Activated CD8-positive, alpha-beta memory T cell treated with anti-CD3 and anti-CD28 coated beads, Interleukin-2, amount 10 ng/mL, durations not matched to agents 7 days and 5 days (primary cell): ENCODE data around the gene GDE1. TPM values are rescaled to one million over a fixed set of nuclear protein-coding genes. Genes with fewer than 3 reads are reported as not detected.

ENCODE experiments used
- ATAC-seq: fragments of 150-1000 bp; cut with Tn5 transposase; one replicate; pipeline ENCODE4 v1.10.0; 2021; ENCODE audit warnings: moderate library complexity
- CTCF ChIA-PET: fragments of 350-600 bp; sonication (Branson Sonifier 250); formaldehyde crosslinking; loops from one replicate; lab custom pipeline; 2021; ENCODE audit warnings: antibody characterized with exemption; lab: Charles Lee
- DNase-seq: peaks from one replicate; pipeline ENCODE4 v3.0.0-alpha.2; 2020
- H3K27ac Mint-ChIP-seq: one replicate; pipeline ENCODE4 v1.8.0; 2021; ENCODE audit warnings: mild to moderate bottlenecking, mixed read lengths
- H3K27me3 Mint-ChIP-seq: one replicate; pipeline ENCODE4 v1.8.0; 2021; ENCODE audit warnings: mixed read lengths
- H3K36me3 Mint-ChIP-seq: one replicate; pipeline ENCODE4 v1.8.0; 2021; ENCODE audit warnings: mild to moderate bottlenecking, mixed read lengths
- H3K4me1 Mint-ChIP-seq: one replicate; pipeline ENCODE4 v1.8.0; 2021; ENCODE audit warnings: mixed read lengths
- H3K4me3 Mint-ChIP-seq: one replicate; pipeline ENCODE4 v1.8.0; 2021; ENCODE audit warnings: mild to moderate bottlenecking, moderate library complexity, mixed read lengths
- H3K9me3 Mint-ChIP-seq: one replicate; pipeline ENCODE4 v1.8.0; 2022; ENCODE audit warnings: low read depth, mixed read lengths
- total RNA-seq, 2 experiments: library from RNA; stranded (reverse); gene quantifications; one replicate each; pipeline ENCODE4 v1.2.3, GENCODE V29; 2021

Gene GDE1
- total RNA-seq, 2 experiments from 2014 or later, result 21.3 to 31.8 TPM

DNA sequence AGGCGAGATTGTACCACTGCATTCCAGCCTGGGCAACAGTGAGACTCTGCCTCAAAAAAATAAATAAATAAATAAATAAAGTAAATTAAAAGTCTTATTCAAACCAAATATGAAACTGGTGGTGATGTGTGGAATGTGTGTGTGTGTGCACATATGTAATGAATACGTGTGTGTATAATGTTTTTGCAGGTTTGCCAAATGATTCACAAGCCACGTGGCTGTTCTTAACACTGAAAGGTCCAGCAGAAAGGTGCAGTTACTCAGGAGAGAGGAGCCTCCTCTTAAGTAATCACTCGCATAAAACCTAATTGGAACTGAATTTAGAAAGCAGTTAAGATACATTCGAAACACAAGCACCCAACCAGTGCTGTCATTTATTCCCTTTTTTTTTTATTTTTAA, 22.9 kb downstream of the GDE1 start:
- no peaks in the 10 kb centered on the region for H3K9me3 Mint-ChIP-seq
- peaks cover 14% of the 10 kb centered on the region for H3K36me3 Mint-ChIP-seq
- DNase-seq, result no peak
- H3K4me3 Mint-ChIP-seq, result no peak overlapping the region
- H3K4me1 Mint-ChIP-seq, result peaks cover 5% of the 10 kb centered on the region
- no peak overlapping the region for H3K27ac Mint-ChIP-seq
- CTCF ChIA-PET, result no interaction called here
- no peaks in the 10 kb centered on the region for H3K27me3 Mint-ChIP-seq
- ATAC-seq, result no peak

DNA sequence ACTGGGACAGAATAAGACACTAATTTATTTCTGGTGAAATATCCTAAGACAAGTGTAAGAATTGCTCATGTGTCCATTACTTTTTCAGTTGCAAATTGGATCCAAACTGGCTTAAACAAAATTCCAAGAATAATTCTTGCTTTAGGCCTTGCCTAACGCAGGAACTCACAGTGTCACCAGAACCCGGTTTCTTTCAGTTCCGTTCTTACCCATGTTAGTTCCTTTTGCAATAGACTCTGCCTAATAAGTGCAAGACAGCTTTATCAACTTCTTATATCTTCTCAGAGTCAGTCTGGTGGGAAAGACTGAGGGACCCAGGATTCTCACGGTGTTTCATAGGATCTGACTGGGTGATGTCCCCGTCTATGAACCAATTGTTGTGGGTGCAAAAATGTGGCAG, 24.7 kb downstream of the GDE1 start:
- CTCF ChIA-PET, result no interaction called here
- DNase-seq (no peak), ATAC-seq (no peak)
- H3K36me3 Mint-ChIP-seq, result peaks cover 9% of the 10 kb centered on the region
- H3K4me1 Mint-ChIP-seq, result peaks cover 11% of the 10 kb centered on the region
- no peaks in the 10 kb centered on the region for H3K9me3 Mint-ChIP-seq
- no peak overlapping the region for H3K27ac Mint-ChIP-seq
- H3K4me3 Mint-ChIP-seq, result no peak overlapping the region
- peaks cover under 1% of the 10 kb centered on the region for H3K27me3 Mint-ChIP-seq

DNA sequence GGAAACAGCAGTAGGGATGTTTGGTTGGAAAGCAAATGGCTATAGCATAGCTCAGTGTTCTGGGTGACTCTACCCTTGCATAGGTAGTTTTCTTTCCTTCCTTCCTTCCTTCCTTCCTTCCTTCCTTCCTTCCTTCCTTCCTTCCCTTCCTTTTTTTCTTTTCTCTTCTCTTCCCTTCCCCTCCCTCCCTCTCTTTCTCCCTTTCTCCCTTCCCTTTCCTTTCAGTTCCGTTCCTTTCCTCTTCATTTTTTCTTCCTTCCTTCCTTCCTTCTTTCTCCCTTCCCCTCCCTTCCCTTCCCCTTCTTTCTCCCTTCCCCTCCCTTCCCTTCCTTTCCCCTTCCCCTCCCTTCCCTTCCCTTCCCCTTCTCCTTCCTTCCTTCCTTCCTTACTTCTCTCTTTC, 31.3 kb downstream of the GDE1 start:
- CTCF ChIA-PET, result no interaction called here
- ATAC-seq, result no peak

DNA sequence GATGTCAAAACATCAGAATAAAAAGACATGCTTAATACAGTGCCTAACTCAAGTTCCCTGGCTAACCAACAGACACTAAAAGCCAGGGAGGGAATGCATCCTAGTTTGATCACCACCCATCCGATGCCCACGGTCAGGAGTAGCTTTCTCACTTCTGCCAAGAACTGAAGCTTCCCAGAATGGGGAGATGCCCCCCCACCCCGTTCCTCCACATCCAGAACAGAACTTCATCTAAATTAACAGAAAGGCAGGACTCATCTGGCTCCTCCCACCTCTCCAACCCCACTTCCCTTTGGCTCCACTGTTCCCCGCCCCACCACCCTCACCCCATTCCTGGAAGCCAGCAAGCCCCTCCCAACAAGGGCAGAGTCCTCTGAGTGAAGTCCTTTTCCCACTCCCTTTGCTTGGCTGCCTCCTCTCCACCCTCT, 33.7 kb downstream of the GDE1 start:
- Mint-ChIP-seq H3K4me3 (no peak overlapping the region), H3K36me3 (no peaks in the 10 kb centered on the region), H3K27ac (no peak overlapping the region), H3K4me1 (peaks cover 1% of the 10 kb centered on the region), H3K27me3 (peaks cover 4% of the 10 kb centered on the region), H3K9me3 (no peaks in the 10 kb centered on the region)
- CTCF ChIA-PET, result no interaction called here
- ATAC-seq (no peak), DNase-seq (no peak)

More for the DNA sequence above, 31.3 kb downstream of the GDE1 start:
- H3K27ac Mint-ChIP-seq, result no peak overlapping the region
- no peak overlapping the region for H3K4me3 Mint-ChIP-seq
- H3K4me1 Mint-ChIP-seq, result peaks cover 13% of the 10 kb centered on the region
- peaks cover 4% of the 10 kb centered on the region for H3K27me3 Mint-ChIP-seq
- no peaks in the 10 kb centered on the region for H3K9me3 Mint-ChIP-seq
- no peaks in the 10 kb centered on the region for H3K36me3 Mint-ChIP-seq
- DNase-seq, result no peak

DNA sequence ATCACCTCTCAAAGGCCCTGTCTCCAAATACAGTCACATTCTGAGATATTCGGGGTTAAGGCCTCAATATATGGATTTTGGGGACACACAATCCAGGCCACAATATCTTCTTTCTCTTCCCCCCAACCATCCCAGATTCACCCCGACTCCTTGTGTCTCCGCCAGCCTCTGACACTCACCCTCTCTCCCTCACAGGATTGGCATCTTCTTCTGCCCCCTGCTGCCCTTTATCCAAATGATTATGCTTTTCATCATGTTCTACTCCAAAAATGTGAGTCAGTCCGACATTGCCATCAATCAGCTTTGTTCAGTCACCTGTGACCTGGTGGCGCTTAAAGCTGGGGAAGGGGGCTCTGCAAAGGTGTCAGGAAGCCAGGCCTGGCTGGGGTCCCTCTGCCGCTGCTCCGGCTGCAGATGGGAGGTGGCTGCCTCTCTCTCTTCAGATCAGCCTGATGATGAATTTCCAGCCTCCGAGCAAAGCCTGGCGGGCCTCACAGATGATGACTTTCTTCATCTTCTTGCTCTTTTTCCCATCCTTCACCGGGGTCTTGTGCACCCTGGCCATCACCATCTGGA, 35.1 kb downstream of the GDE1 start:
- Mint-ChIP-seq H3K4me1 (no peaks in the 10 kb centered on the region), H3K27ac (no peak overlapping the region), H3K9me3 (no peaks in the 10 kb centered on the region), H3K27me3 (peaks cover under 1% of the 10 kb centered on the region), H3K4me3 (no peak overlapping the region), H3K36me3 (no peaks in the 10 kb centered on the region)
- ATAC-seq (no peak), DNase-seq (no peak)
- CTCF ChIA-PET, result no interaction called here

DNA sequence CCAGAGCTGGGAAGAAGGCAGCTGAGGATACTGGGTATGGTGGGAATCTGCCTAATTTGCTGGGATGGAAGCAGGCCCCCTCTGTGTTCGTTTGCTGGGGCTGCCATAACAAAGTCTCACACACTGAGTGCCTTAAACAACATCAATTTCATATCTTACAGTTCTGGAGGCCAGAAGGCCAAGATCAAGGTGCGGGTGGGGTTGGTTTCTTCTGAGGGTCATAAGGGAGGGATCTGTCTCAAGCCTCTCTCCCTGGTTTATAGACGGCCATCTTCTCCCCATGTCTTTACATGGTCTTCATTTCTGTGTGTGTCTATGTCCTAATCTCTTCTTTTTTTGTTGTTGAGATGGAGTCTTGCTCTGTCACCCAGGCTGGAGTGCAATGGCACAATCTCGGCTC, 35.8 kb downstream of the GDE1 start:
- DNase-seq (no peak), ATAC-seq (no peak)
- Mint-ChIP-seq H3K27ac (no peak overlapping the region), H3K36me3 (no peaks in the 10 kb centered on the region), H3K9me3 (no peaks in the 10 kb centered on the region), H3K4me3 (no peak overlapping the region), H3K4me1 (no peaks in the 10 kb centered on the region), H3K27me3 (peaks cover 4% of the 10 kb centered on the region)
- CTCF ChIA-PET, result no interaction called here

DNA sequence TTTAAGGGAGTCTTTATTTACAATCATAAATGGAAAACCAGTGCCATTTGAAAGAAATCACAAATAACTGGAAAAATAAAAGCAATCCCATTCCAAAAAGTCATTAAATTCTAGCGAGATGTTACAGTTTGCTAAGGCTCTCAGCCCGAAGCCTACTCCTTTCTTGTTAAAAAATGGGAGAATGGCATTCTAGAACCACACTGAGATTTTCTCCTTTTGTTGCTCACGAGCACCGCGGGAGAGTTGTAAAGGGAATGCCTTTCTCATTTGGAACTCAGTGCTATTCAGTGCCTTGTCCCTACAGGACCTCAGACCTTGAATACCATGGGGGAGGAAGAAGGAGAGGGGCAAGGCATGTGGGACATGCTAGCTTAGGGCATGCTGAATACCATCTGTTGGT, 36.3 kb downstream of the GDE1 start:
- no peak overlapping the region for H3K4me3 Mint-ChIP-seq
- no peaks in the 10 kb centered on the region for H3K4me1 Mint-ChIP-seq
- no peak for DNase-seq
- no peaks in the 10 kb centered on the region for H3K9me3 Mint-ChIP-seq
- H3K36me3 Mint-ChIP-seq, result no peaks in the 10 kb centered on the region
- H3K27me3 Mint-ChIP-seq, result peaks cover 4% of the 10 kb centered on the region
- CTCF ChIA-PET, result no interaction called here
- ATAC-seq, result no peak
- H3K27ac Mint-ChIP-seq, result no peak overlapping the region

DNA sequence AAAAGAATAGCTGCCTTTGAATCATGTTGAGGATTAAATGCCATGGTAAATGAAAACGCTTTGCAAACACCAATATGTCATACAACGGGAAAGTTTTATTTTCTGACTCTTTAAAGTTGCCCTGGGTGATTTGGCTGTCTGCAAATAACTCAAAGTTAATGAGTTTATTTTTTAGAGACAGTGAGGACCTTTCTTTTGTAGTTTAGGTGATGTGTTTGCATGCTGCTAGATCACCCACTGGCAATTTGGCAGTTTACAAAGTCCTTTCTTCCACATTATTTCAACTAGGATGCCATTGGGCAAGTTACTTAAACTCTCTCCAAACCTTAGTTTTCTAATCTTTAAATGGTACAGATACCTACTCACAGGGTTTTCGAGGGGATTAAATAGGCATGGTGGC, 37.8 kb downstream of the GDE1 start:
- Mint-ChIP-seq H3K4me1 (no peaks in the 10 kb centered on the region), H3K27ac (no peak overlapping the region), H3K9me3 (no peaks in the 10 kb centered on the region), H3K36me3 (no peaks in the 10 kb centered on the region), H3K4me3 (no peak overlapping the region), H3K27me3 (peaks cover 4% of the 10 kb centered on the region)
- no peak for ATAC-seq
- DNase-seq, result no peak
- CTCF ChIA-PET, result no interaction called here

DNA sequence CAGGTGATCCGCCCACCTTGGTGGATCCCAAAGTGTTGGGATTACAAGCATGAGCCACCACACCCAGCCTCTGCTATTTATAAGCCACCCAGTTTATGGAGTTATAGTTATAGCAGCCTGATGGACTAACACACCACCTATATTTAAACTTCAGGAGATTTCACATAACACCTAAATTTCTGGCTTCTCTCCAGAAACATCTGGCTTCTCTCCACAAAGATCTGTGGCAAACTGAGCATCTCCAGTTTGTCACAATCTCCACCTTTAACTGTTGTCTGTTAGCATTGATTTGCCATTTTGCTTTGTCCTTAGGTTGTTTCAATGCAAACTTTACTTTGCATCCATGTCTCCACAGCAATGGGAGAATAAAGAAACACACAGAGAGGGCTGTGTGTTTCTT, 39.6 kb downstream of the GDE1 start:
- peaks cover 4% of the 10 kb centered on the region for H3K27me3 Mint-ChIP-seq
- ATAC-seq, result no peak
- H3K4me3 Mint-ChIP-seq, result no peak overlapping the region
- CTCF ChIA-PET, result no interaction called here
- H3K27ac Mint-ChIP-seq, result no peak overlapping the region
- H3K36me3 Mint-ChIP-seq, result no peaks in the 10 kb centered on the region
- no peak for DNase-seq
- H3K4me1 Mint-ChIP-seq, result no peaks in the 10 kb centered on the region
- no peaks in the 10 kb centered on the region for H3K9me3 Mint-ChIP-seq

DNA sequence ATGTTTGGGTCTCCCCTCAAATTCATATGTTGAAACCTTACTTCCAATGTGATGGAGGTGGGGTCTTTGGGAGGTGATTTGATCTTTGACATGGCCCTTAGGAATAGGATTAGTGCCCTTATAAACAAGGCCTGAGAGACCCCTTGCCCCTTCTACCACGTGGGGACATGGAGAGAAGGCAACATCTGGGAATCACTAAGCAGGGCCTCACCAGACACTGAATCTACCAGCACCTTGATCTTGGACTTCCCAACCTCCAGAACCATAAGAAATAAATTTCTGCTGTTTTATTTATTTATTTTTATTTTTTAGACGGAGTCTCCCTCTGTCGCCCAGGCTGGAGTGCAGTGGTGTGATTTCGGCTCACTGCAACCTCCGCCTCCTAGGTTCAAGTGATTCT, 40.1 kb downstream of the GDE1 start:
- no peaks in the 10 kb centered on the region for H3K9me3 Mint-ChIP-seq
- H3K27me3 Mint-ChIP-seq, result peaks cover 4% of the 10 kb centered on the region
- no peaks in the 10 kb centered on the region for H3K4me1 Mint-ChIP-seq
- no peak overlapping the region for H3K4me3 Mint-ChIP-seq
- CTCF ChIA-PET, result no interaction called here
- H3K27ac Mint-ChIP-seq, result no peak overlapping the region
- ATAC-seq (no peak), DNase-seq (no peak)
- H3K36me3 Mint-ChIP-seq, result no peaks in the 10 kb centered on the region

DNA sequence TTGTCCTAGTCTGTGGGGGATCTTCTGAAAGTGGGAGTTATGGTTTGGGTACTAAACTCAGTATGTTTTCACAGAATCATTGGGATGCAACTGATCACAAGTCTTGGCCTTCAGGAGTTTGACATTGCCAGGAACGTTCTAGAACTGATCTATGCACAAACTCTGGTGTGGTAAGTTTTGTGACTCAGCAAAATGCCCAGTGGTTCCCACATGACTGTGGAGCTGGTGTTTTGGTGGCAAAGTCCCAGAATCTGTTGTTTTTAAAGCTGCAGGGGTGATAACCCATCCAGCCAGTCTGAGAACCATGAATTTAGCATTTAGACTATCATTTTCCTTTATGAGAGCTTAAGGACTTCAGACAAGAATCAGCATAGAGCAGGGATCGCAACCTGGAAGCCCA, 40.6 kb downstream of the GDE1 start:
- CTCF ChIA-PET, result no interaction called here
- no peak overlapping the region for H3K27ac Mint-ChIP-seq
- no peak for ATAC-seq

DNA sequence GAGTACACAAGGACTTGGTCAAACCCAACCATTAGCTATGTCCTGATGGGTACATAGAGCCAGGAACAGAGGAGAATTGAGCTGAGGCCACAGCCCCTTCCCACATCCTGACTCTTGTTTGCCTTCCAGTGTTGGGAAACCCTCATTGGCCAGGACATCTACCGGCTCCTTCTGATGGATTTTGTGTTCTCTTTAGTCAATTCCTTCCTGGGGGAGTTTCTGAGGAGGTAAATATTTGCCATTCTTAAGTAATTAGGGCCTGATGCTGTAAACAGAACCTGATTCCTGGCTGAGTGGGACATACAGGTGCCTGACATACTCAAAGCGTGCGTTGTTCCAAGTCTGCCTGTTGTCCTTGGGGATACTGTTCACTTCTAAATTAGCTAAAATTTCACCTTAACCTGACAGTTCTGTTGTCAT, 42.6 kb downstream of the GDE1 start:
- Mint-ChIP-seq H3K27me3 (peaks cover 4% of the 10 kb centered on the region), H3K4me1 (no peaks in the 10 kb centered on the region), H3K4me3 (no peak overlapping the region), H3K36me3 (no peaks in the 10 kb centered on the region), H3K9me3 (no peaks in the 10 kb centered on the region), H3K27ac (no peak overlapping the region)
- no peak for DNase-seq
- CTCF ChIA-PET, result interaction anchor here (1.2 kb wide), 1 partner anchor 52 kb away, joined by 3 read pairs; no protein-coding TSS in a partner anchor
- no peak for ATAC-seq

More for the DNA sequence above, 40.6 kb downstream of the GDE1 start:
- no peak for DNase-seq
- Mint-ChIP-seq H3K9me3 (no peaks in the 10 kb centered on the region), H3K4me3 (no peak overlapping the region), H3K27me3 (peaks cover 4% of the 10 kb centered on the region), H3K36me3 (no peaks in the 10 kb centered on the region), H3K4me1 (no peaks in the 10 kb centered on the region)

DNA sequence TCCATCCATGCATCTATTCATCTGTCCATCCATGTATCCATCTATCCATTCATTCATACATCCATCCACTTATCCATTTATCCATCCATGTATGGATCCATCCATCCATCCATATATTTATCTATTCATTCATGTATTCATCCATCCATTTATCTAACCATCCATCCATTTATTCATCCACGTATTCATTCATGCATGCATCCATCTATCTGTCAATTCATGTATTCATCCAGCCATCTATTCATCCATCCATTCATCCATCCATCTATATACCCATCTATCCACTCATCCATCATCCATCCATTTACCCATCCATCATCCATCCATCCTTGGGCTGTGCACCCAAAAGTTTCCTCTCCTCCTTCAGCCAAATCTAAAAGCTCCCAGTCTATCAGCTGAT, 43.4 kb downstream of the GDE1 start:
- DNase-seq, result no peak
- H3K27ac Mint-ChIP-seq, result no peak overlapping the region
- CTCF ChIA-PET, result interaction anchor here (1.2 kb wide), 1 partner anchor 51 kb away, joined by 3 read pairs; no protein-coding TSS in a partner anchor
- H3K4me1 Mint-ChIP-seq, result no peaks in the 10 kb centered on the region
- H3K4me3 Mint-ChIP-seq, result no peak overlapping the region
- no peaks in the 10 kb centered on the region for H3K9me3 Mint-ChIP-seq
- ATAC-seq, result no peak
- peaks cover 4% of the 10 kb centered on the region for H3K27me3 Mint-ChIP-seq
- H3K36me3 Mint-ChIP-seq, result no peaks in the 10 kb centered on the region

DNA sequence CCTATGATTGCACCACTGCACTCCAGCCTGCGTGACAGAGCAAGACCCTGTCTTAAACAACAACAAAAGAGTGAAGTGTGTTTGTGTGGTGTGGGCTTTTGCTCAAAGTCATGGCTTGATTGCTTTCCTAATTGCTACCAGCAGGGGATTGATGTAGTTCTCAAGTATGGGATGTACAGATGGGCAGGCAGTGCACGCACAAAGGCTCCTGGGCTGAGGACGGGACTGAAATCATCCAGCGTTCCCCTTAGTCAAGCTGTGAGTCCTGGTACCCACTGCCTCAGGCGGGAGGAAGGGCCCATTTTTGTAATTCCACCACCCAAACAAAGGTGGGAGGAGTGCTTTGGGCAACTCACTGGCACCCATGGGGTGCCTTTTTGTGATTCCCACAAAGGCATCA, 47.3 kb downstream of the GDE1 start:
- CTCF ChIA-PET, result no interaction called here
- Mint-ChIP-seq H3K9me3 (no peaks in the 10 kb centered on the region), H3K36me3 (no peaks in the 10 kb centered on the region), H3K4me3 (no peak overlapping the region), H3K27ac (no peak overlapping the region), H3K27me3 (no peaks in the 10 kb centered on the region), H3K4me1 (no peaks in the 10 kb centered on the region)
- DNase-seq (no peak), ATAC-seq (no peak)

DNA sequence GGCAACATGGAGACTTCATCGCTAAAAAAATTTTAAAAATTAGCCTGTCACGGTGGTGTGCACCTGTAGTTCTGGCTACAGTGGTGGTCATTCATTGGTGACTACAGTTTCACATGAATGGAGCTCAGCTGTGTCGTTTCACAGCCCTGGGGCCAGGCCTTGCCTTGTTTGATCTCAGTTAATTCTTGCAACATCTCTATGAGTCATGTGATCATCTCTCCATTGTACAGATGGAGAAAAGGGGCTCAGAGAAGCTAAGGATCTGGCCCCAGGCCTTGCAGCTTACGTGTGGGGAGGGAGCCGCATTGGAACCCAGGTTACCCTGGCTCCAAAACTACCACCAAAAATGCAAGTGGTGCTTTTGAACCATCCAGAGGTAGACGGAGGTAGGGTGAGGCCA, 49.4 kb downstream of the GDE1 start:
- H3K27ac Mint-ChIP-seq, result no peak overlapping the region
- no peak for ATAC-seq
- H3K9me3 Mint-ChIP-seq, result no peaks in the 10 kb centered on the region
- no peaks in the 10 kb centered on the region for H3K36me3 Mint-ChIP-seq
- CTCF ChIA-PET, result no interaction called here
- H3K4me3 Mint-ChIP-seq, result no peak overlapping the region
- no peaks in the 10 kb centered on the region for H3K4me1 Mint-ChIP-seq
- no peak for DNase-seq
- no peaks in the 10 kb centered on the region for H3K27me3 Mint-ChIP-seq
